HepG2 (cell line): ENCODE measurements around the gene CCDC69. TPM values are rescaled to one million over a fixed set of nuclear protein-coding genes. Genes with fewer than 3 reads are reported as not detected.

Experiments used
- CCDC6 ChIP-seq: sonication (generic); formaldehyde crosslinking; IDR thresholded peaks from 2 replicates; pipeline ENCODE4 v1.8.1; 2022; ENCODE audit warnings: mild to moderate bottlenecking, missing genetic modification reagents, moderate library complexity
- FOXO1 ChIP-seq: sonication (generic); formaldehyde crosslinking; IDR thresholded peaks from 2 replicates; pipeline ENCODE4 v1.4.0; 2020; ENCODE audit warnings: missing genetic modification reagents
- GPN1 ChIP-seq: sonication (generic); formaldehyde crosslinking; IDR thresholded peaks from 2 replicates; pipeline ENCODE4 v1.5.1; 2020; ENCODE audit warnings: missing genetic modification reagents, borderline replicate concordance
- KLF15 ChIP-seq: sonication (generic); formaldehyde crosslinking; IDR thresholded peaks from 2 replicates; pipeline ENCODE4 v1.8.1; 2023; ENCODE audit warnings: borderline replicate concordance, mild to moderate bottlenecking, inconsistent platforms, missing genetic modification reagents, mixed read lengths
- LCORL ChIP-seq, 2 experiments: fragments of 450-650 bp in 1 of 2; sonication (generic) in 1 of 2; formaldehyde crosslinking in 1 of 2; IDR thresholded peaks; 2 replicates each; pipeline versions ENCODE4 v1.5.0 to v1.6.1; 2017 to 2020; ENCODE audit warnings: antibody characterized with exemption in 1 of 2, missing genetic modification reagents in 1 of 2
- PHF21A ChIP-seq: sonication (generic); formaldehyde crosslinking; IDR thresholded peaks from 2 replicates; pipeline ENCODE4 v1.5.0; 2020; ENCODE audit warnings: mild to moderate bottlenecking, missing genetic modification reagents
- POLR2G ChIP-seq: fragments of 200-400 bp; formaldehyde crosslinking; IDR thresholded peaks from 2 replicates; pipeline ENCODE4 v1.6.1; 2018; ENCODE audit warnings: mild to moderate bottlenecking, low read depth, low read length, moderate library complexity
- SIX4 ChIP-seq: sonication (generic); formaldehyde crosslinking; IDR thresholded peaks from 2 replicates; pipeline ENCODE4 v1.4.0; 2020; ENCODE audit warnings: missing genetic modification reagents
- TBX2 ChIP-seq: sonication (generic); formaldehyde crosslinking; IDR thresholded peaks from 2 replicates; pipeline ENCODE4 v1.5.0; 2020; ENCODE audit warnings: missing genetic modification reagents, mild to moderate bottlenecking, borderline replicate concordance
- ZFY ChIP-seq: sonication (generic); formaldehyde crosslinking; IDR thresholded peaks from 2 replicates; pipeline ENCODE4 v1.4.0; 2020; ENCODE audit warnings: missing genetic modification reagents
- ZNF138 ChIP-seq: sonication (generic); formaldehyde crosslinking; IDR thresholded peaks from 2 replicates; pipeline ENCODE4 v1.5.0; 2020; ENCODE audit warnings: mild to moderate bottlenecking, low read depth, missing genetic modification reagents
- ZNF430 ChIP-seq: sonication (generic); formaldehyde crosslinking; IDR thresholded peaks from 2 replicates; pipeline ENCODE4 v1.9.0; 2021; ENCODE audit warnings: mild to moderate bottlenecking, missing genetic modification reagents
- ZNF549 ChIP-seq: sonication (generic); formaldehyde crosslinking; IDR thresholded peaks from 2 replicates; pipeline ENCODE4 v1.5.0; 2020; ENCODE audit warnings: missing genetic modification reagents
- ZNF678 ChIP-seq: sonication (generic); formaldehyde crosslinking; IDR thresholded peaks from 2 replicates; pipeline ENCODE4 v1.4.0; 2020; ENCODE audit warnings: mild to moderate bottlenecking, missing genetic modification reagents
- ZNF781 ChIP-seq: sonication (generic); formaldehyde crosslinking; IDR thresholded peaks from 2 replicates; pipeline ENCODE4 v1.5.1; 2020; ENCODE audit warnings: borderline replicate concordance, mild to moderate bottlenecking, missing genetic modification reagents; ENCODE audit errors: not compliant biosample characterization
- ZSCAN12 ChIP-seq: sonication (generic); formaldehyde crosslinking; IDR thresholded peaks from 2 replicates; pipeline ENCODE4 v1.9.0; 2021; ENCODE audit warnings: mild to moderate bottlenecking, missing genetic modification reagents
- polyA plus RNA-seq, 8 experiments: library from polyadenylated mRNA; depleted of rRNA in 3 of 8; stranded (reverse) in 7 of 8; unstranded in 1 of 8; fragments of >200 nt; fragmentation: Illumina TruSeq in 4 of 8; extraction: Trizol in 4 of 8; gene quantifications; 2 replicates each; pipeline versions ENCODE4 v1.2.1 to v1.2.3, GENCODE V29; 2011 to 2016; ENCODE audit warnings: low read depth in 4 of 8, missing spikeins in 1 of 8, mixed read lengths in 1 of 8; ENCODE audit not compliant: insufficient read depth in 1 of 8
- total RNA-seq, 5 experiments: library from RNA; depleted of rRNA; stranded (reverse); fragments of >200 nt; fragmentation: Illumina TruSeq; extraction: Trizol; gene quantifications; 2 replicates each; pipeline ENCODE4 v1.2.3, GENCODE V29; 2016; ENCODE audit warnings: low read depth in 1 of 5
- TF ChIP-seq, protein P1 (sequence below): sonication (generic); formaldehyde crosslinking; IDR thresholded peaks from 2 replicates; pipeline ENCODE4 v1.5.1; 2020; ENCODE audit warnings: missing genetic modification reagents, mild to moderate bottlenecking, borderline replicate concordance
- TF ChIP-seq, protein P2 (sequence below): sonication (generic); formaldehyde crosslinking; IDR thresholded peaks from 2 replicates; pipeline ENCODE4 v1.5.1; 2020; ENCODE audit warnings: mild to moderate bottlenecking, missing genetic modification reagents, moderate library complexity

The CCDC69 gene
- total and polyA plus RNA-seq, 2 of the 13 experiments (the other 11 are each of a cell fraction or from before 2014, with no cell fraction given), result 12.2 to 45.2 TPM

DNA sequence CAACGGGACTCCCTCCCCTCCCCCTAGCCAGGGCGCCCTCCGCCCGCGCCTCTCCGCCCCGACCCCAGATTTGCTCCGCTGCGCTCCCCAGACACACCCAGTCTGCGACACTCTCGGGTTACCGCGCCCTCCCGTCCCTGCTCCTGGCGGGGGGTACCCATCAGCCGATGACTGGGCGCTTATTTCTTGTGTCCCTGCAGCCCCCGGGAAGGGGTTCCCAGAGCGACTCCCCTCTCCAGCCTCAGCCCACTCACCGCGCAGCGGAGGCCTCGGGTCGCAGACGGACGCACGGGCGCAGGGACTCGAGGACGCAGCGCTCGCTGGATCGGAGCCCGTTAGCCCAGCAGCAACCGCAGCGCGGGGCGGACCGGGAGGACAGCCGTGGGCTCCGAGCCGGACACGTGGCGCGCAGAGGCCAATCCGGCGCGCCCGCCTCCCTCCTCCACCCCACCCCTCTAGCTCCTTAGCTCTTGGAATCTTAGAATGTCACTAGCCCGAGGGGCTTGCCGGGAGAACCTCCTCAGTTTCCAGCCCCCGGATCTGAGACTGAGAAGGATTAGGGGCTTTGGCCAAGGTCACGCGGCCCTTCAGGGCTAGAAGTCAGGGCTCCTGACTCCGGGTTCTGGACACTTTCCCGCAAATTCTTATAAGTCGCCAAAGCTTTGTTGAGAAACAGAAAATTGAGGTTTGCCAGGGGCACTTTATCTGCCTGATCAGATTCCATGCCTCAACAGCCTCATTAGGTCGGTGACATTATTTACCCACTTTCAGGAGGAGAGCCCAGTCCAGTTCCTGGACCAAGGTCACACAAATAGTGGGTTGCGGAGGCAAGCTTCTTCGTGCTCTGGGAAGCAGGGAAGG, 66.2 kb downstream of the CCDC69 start, which contains the start of gene ANXA6 (continued):
- TF ChIP-seq GPN1 (no peak), LCORL (IDR thresholded peaks at IDR 0.05) (no peak), LCORL (CRISPR knock-in tag; IDR thresholded peaks at IDR 0.05) (peak; percentile 72), ZNF138 (CRISPR knock-in tag) (0 out of 2 replicates have a peak, but pooled peaks have one; percentile 33), ZNF781 (peak; percentile 70), CCDC6 (CRISPR knock-in tag) (no peak), TBX2 (0 out of 2 replicates have a peak, but pooled peaks have one; percentile 35), ZNF430 (CRISPR knock-in tag) (no peak), KLF15 (CRISPR knock-in tag) (0 out of 2 replicates have a peak, but pooled peaks have one; percentile 57), PHF21A (CRISPR knock-in tag) (peak; percentile 49), POLR2G (peak; percentile 53), ZSCAN12 (CRISPR knock-in tag) (no peak), ZNF678 (CRISPR knock-in tag) (0 out of 2 replicates have a peak, but pooled peaks have one; percentile 52), ZNF549 (CRISPR knock-in tag) (no peak), FOXO1 (0 out of 2 replicates have a peak, but pooled peaks have one; percentile 12), SIX4 (CRISPR knock-in tag) (no peak), ZFY (CRISPR knock-in tag) (peak; percentile 53; the same call in 1 of the 2 replicates)
- TF ChIP-seq, protein P1, sequence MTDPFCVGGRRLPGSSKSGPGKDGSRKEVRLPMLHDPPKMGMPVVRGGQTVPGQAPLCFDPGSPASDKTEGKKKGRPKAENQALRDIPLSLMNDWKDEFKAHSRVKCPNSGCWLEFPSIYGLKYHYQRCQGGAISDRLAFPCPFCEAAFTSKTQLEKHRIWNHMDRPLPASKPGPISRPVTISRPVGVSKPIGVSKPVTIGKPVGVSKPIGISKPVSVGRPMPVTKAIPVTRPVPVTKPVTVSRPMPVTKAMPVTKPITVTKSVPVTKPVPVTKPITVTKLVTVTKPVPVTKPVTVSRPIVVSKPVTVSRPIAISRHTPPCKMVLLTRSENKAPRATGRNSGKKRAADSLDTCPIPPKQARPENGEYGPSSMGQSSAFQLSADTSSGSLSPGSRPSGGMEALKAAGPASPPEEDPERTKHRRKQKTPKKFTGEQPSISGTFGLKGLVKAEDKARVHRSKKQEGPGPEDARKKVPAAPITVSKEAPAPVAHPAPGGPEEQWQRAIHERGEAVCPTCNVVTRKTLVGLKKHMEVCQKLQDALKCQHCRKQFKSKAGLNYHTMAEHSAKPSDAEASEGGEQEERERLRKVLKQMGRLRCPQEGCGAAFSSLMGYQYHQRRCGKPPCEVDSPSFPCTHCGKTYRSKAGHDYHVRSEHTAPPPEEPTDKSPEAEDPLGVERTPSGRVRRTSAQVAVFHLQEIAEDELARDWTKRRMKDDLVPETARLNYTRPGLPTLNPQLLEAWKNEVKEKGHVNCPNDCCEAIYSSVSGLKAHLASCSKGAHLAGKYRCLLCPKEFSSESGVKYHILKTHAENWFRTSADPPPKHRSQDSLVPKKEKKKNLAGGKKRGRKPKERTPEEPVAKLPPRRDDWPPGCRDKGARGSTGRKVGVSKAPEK, result peak; percentile 71; the same call in 1 of the 2 replicates
- TF ChIP-seq, protein P2, sequence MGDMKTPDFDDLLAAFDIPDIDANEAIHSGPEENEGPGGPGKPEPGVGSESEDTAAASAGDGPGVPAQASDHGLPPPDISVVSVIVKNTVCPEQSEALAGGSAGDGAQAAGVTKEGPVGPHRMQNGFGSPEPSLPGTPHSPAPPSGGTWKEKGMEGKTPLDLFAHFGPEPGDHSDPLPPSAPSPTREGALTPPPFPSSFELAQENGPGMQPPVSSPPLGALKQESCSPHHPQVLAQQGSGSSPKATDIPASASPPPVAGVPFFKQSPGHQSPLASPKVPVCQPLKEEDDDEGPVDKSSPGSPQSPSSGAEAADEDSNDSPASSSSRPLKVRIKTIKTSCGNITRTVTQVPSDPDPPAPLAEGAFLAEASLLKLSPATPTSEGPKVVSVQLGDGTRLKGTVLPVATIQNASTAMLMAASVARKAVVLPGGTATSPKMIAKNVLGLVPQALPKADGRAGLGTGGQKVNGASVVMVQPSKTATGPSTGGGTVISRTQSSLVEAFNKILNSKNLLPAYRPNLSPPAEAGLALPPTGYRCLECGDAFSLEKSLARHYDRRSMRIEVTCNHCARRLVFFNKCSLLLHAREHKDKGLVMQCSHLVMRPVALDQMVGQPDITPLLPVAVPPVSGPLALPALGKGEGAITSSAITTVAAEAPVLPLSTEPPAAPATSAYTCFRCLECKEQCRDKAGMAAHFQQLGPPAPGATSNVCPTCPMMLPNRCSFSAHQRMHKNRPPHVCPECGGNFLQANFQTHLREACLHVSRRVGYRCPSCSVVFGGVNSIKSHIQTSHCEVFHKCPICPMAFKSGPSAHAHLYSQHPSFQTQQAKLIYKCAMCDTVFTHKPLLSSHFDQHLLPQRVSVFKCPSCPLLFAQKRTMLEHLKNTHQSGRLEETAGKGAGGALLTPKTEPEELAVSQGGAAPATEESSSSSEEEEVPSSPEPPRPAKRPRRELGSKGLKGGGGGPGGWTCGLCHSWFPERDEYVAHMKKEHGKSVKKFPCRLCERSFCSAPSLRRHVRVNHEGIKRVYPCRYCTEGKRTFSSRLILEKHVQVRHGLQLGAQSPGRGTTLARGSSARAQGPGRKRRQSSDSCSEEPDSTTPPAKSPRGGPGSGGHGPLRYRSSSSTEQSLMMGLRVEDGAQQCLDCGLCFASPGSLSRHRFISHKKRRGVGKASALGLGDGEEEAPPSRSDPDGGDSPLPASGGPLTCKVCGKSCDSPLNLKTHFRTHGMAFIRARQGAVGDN (CRISPR knock-in tag), result peak; percentile 95
